Upper lobe of left lung (tissue), 4 donors: ENCODE data around the gene SMURF2.

Source experiments
- CTCF ChIP-seq, 6 experiments: fragments of 450-650 bp in 4 of 6; fragments of 200-600 bp in 2 of 6; sonication (generic) in 2 of 6; IDR thresholded peaks; one replicate each; pipeline ENCODE4 v1.5.1; 2016 to 2019; ENCODE audit warnings: antibody characterized with exemption in 6 of 6
- POLR2AphosphoS5 ChIP-seq, 2 donors: sonication (generic); formaldehyde crosslinking; IDR thresholded peaks; one replicate each; pipeline ENCODE4 v1.5.1; 2017; ENCODE audit warnings: antibody characterized with exemption in 2 of 2

DNA sequence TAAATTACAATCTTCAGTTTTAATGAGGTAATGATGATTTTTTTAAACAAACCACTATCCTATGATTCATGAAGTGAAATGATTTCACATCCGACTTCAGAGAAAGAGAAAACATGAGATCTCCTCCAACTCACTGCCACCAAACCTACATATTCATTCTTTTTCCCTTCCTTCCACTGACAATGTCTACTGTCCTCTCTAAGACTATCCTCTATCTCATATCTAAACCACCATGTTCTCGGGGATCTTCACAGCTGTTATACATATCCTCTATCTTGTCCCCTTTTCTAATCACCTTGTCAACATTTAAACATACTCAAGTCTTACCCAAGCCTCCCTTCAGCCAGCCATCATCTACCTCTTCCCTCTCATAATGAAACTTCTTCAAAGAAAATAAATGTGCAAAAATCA, 53.5 kb downstream of the SMURF2 start:
- TF ChIP-seq POLR2AphosphoS5 (IDR thresholded peaks at IDR 0.05) (no peak), CTCF (IDR thresholded peaks at IDR 0.05) (no peak)
